ENCODE data around the gene WIPI1. TPM values are rescaled to one million over a fixed set of nuclear protein-coding genes. Genes with fewer than 3 reads are reported as not detected.

WIPI1 gene, protein sequence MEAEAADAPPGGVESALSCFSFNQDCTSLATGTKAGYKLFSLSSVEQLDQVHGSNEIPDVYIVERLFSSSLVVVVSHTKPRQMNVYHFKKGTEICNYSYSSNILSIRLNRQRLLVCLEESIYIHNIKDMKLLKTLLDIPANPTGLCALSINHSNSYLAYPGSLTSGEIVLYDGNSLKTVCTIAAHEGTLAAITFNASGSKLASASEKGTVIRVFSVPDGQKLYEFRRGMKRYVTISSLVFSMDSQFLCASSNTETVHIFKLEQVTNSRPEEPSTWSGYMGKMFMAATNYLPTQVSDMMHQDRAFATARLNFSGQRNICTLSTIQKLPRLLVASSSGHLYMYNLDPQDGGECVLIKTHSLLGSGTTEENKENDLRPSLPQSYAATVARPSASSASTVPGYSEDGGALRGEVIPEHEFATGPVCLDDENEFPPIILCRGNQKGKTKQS
- 130 and 136 TPM in 2 replicates for total RNA-seq

DNA sequence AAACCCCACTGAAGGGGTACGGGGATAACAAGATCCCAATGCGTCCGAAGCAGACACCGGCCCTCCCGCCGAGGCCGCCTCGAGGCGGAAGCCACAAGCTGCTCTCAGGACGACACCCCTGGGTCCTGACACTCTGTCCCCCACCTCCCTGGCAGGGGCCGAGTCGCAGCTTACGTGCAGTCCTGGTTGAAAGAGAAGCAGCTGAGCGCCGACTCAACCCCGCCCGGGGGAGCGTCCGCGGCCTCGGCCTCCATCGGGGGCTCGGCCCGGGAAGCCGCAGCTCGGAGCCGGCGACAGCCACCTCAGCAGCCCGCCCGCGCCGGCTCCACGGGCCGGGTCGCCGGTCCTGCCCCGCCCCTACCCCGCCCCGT lies at the start of gene WIPI1:
TSS of gene WIPI1 (minus strand) at position 329 of the 371 bp plus-strand sequence. CDS start at position 254, 75 bp downstream.

Small RNAs within 50 kb of the gene (small RNA-seq; reads per million reads assigned to genes)
- not detected for gene MIR635

Other genes starting within 250 kb of the WIPI1 start
- gene AMZ2, start 209.5 kb downstream of the WIPI1 start, total RNA-seq: 79.3 and 106 TPM in 2 replicates
- under 0.01 TPM in 1 of 2 replicates, not detected in the other for gene SLC16A6, start 166.4 kb downstream of the WIPI1 start, total RNA-seq
- 0.33 and 0.39 TPM in 2 replicates for gene ARSG, start 166.0 kb downstream of the WIPI1 start, total RNA-seq
- 143 and 163 TPM in 2 replicates for gene PRKAR1A, start 54.9 kb upstream of the WIPI1 start, total RNA-seq
- gene FAM20A, start 143.9 kb upstream of the WIPI1 start, total RNA-seq: 0.39 TPM in 1 of 2 replicates, not detected in the other

All from placental epithelial cell (primary cell).